GM12878 (cell line): ENCODE measurements around the gene PLPP3.

Experiments
- EZH2 ChIP-seq: IDR thresholded peaks from 2 replicates; pipeline ENCODE4 v1.6.1; 2012; ENCODE audit warnings: low read depth, mild to moderate bottlenecking, control low read depth, inconsistent platforms, low read length, borderline replicate concordance; ENCODE audit not compliant: control insufficient read depth
- HDAC2 ChIP-seq: fragments of 200-600 bp; sonication (generic); IDR thresholded peaks from 2 replicates; pipeline ENCODE4 v1.6.1; 2017
- POLR2A ChIP-seq: IDR thresholded peaks from 2 replicates; pipeline ENCODE4 v1.6.1; 2011; ENCODE audit warnings: low read depth, mild to moderate bottlenecking, low read length
- SIN3A ChIP-seq: IDR thresholded peaks from 2 replicates; pipeline ENCODE4 v1.6.1; 2012; ENCODE audit warnings: low read depth, low read length, improper control_type of control experiment
- SMARCA5 ChIP-seq: fragments of 450-650 bp; IDR thresholded peaks from 2 replicates; pipeline ENCODE4 v1.6.1; 2017; ENCODE audit warnings: mild to moderate bottlenecking
- SUZ12 ChIP-seq: fragments of 200-600 bp; sonication (generic); IDR thresholded peaks from one replicate; pipeline ENCODE4 v1.6.1; 2018; ENCODE audit warnings: antibody characterized with exemption, mild to moderate bottlenecking; ENCODE audit not compliant: unreplicated experiment
- ZBTB33 ChIP-seq: fragments of 450-650 bp; IDR thresholded peaks from 2 replicates; pipeline ENCODE4 v1.6.1; 2017; ENCODE audit warnings: mild to moderate bottlenecking
- TF ChIP-seq, protein P1 (sequence below), 3 experiments: IDR thresholded peaks in 2 of 3; conservative IDR thresholded peaks in 1 of 3; 2 replicates each; pipeline ENCODE4 v1.5.1; 2011; ENCODE audit warnings: low read depth in 3 of 3, low read length in 3 of 3, mild to moderate bottlenecking in 3 of 3, control low read depth in 2 of 3, moderate library complexity in 2 of 3, inconsistent platforms in 1 of 3, mixed read lengths in 1 of 3; ENCODE audit not compliant: control insufficient read depth in 2 of 3, insufficient read depth in 1 of 3; ENCODE audit errors: extremely low read depth in 1 of 3
- TF ChIP-seq, protein P2 (sequence below): IDR thresholded peaks from 2 replicates; pipeline ENCODE4 v1.6.1; 2012; ENCODE audit warnings: mild to moderate bottlenecking, low read depth, low read length

- TF ChIP-seq SIN3A (no peak), SMARCA5 (no peak), EZH2 (no peak), POLR2A (no peak), ZBTB33 (no peak), SUZ12 (no peak), HDAC2 (no peak)
- TF ChIP-seq, protein P1, sequence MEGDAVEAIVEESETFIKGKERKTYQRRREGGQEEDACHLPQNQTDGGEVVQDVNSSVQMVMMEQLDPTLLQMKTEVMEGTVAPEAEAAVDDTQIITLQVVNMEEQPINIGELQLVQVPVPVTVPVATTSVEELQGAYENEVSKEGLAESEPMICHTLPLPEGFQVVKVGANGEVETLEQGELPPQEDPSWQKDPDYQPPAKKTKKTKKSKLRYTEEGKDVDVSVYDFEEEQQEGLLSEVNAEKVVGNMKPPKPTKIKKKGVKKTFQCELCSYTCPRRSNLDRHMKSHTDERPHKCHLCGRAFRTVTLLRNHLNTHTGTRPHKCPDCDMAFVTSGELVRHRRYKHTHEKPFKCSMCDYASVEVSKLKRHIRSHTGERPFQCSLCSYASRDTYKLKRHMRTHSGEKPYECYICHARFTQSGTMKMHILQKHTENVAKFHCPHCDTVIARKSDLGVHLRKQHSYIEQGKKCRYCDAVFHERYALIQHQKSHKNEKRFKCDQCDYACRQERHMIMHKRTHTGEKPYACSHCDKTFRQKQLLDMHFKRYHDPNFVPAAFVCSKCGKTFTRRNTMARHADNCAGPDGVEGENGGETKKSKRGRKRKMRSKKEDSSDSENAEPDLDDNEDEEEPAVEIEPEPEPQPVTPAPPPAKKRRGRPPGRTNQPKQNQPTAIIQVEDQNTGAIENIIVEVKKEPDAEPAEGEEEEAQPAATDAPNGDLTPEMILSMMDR (IDR thresholded peaks at IDR 0.05 in 2 of 3, conservative IDR thresholded peaks at IDR 0.05 in 1 of 3; ENCODE audit: control insufficient read depth in 2 of 3, extremely low read depth in 1 of 3, insufficient read depth in 1 of 3, low read depth in 3 of 3, low read length in 3 of 3): no peak
- TF ChIP-seq, protein P2, sequence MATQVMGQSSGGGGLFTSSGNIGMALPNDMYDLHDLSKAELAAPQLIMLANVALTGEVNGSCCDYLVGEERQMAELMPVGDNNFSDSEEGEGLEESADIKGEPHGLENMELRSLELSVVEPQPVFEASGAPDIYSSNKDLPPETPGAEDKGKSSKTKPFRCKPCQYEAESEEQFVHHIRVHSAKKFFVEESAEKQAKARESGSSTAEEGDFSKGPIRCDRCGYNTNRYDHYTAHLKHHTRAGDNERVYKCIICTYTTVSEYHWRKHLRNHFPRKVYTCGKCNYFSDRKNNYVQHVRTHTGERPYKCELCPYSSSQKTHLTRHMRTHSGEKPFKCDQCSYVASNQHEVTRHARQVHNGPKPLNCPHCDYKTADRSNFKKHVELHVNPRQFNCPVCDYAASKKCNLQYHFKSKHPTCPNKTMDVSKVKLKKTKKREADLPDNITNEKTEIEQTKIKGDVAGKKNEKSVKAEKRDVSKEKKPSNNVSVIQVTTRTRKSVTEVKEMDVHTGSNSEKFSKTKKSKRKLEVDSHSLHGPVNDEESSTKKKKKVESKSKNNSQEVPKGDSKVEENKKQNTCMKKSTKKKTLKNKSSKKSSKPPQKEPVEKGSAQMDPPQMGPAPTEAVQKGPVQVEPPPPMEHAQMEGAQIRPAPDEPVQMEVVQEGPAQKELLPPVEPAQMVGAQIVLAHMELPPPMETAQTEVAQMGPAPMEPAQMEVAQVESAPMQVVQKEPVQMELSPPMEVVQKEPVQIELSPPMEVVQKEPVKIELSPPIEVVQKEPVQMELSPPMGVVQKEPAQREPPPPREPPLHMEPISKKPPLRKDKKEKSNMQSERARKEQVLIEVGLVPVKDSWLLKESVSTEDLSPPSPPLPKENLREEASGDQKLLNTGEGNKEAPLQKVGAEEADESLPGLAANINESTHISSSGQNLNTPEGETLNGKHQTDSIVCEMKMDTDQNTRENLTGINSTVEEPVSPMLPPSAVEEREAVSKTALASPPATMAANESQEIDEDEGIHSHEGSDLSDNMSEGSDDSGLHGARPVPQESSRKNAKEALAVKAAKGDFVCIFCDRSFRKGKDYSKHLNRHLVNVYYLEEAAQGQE: no peak
Measured at GRCh38 chr1:56540467-56540866, 38.9 kb downstream of the PLPP3 start.
